GM18867 (cell line): Measurements from ENCODE around the gene BTBD9.
"Not testable (repeated sequence)": the region's sequence is repeated elsewhere in the genome, so short reads cannot be mapped to it uniquely, and the experiment has no call there.

Experiments
- ATAC-seq: cut with Tn5 transposase; IDR thresholded peaks from one replicate; pipeline ENCODE4 v1.9.1; 2021; ENCODE audit warnings: mild to moderate bottlenecking, moderate library complexity; ENCODE audit not compliant: unreplicated experiment

The BTBD9 gene

DNA sequence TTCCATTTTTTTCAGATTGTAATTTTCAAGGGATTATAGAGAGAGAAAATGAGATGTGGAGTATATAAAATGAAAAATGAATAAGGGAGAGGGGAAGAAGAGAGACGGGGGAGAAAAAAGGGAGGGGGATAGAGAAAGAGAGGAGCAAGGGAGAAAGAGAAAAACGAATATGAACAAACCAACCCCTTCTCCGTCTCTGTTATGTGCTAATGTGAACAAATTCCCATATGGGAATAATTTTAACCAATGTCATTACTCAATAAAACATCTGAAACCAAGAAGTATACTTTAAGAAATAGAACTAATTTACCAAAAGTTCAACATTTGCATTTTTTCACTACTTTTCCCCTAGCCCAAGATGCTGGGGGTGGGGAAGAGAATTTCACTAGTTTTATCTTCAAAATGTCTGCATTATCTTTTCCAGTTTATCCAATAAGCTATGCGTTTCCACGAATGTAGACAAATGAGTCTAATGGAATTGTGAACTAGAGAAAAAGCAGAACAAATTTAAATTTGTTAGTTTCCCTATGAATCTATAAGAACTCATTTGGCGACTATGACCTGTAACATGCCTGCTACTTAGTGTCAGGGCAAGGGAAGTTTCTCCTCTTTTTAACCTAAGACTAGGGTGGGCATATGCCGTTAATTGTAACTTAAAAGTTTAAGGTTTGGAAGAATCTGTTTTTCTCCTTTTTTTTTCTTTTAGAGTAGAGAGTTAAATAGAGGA, 286.3 kb downstream of the BTBD9 start:
- ATAC-seq: no peak

DNA sequence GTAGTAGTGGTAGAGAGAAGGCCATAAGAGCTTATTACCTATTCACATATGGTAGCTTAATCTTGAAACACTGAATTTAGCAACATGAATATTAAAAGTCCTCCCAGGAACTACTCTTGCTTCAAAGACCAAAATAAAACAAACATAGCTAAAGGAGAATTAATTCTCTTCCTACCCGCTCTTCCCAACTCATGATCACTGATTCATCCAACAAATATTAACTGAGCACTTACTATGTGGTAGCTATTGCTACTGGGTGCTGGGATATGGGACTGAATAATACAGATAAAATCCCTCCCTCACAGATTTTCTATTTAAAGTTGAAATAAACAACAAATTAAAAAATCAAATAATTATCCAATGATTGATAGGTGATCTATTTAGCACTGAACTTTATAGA, 287.1 kb downstream of the BTBD9 start:
- ATAC-seq: no peak

- no peak for ATAC-seq
These were observed 288.8 kb downstream of the BTBD9 start for GRCh38 chr6:38350942-38351341.

DNA sequence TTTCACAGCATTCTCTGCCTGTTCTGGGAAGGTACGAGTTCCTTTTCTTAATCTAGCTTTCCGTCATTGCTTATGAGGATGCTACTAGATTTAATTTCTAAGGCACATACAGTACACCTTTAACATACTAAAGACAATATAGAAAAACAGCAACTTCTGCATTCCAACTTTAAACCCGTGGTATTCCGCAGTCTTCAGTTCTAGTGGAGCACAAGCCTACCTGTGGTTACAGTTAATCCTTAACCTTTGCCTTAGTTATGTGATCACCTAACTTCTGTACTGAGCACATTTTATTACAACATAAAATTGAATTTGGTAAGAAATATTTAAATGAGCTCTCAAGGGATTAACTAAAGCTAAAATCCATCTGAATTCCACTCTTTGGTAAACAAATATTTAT, 289.5 kb downstream of the BTBD9 start:
- ATAC-seq: no peak

DNA sequence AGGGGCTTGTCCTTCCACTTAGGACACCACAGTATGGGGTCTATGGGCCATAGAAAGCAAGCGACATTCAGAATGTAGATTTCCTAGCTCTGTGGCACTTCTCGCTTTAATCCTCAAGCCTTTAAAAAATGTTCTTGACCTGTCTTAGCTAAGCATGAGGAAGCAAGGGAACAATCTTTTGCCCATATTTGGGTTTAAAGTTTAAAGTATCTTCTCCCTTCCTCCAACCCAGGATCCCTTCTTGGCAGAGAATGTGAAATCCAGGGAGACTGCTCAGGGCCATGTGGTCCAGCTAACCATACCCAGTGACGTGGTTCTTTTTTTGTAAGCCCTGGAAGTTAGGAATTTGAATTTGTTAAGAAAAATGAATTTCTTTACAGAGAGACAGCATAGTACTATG, 289.9 kb downstream of the BTBD9 start:
- no peak for ATAC-seq

- no peak for ATAC-seq
These were observed 290.5 kb downstream of the BTBD9 start for GRCh38 chr6:38349221-38349620.

- ATAC-seq: no peak
These were observed 291.4 kb downstream of the BTBD9 start for GRCh38 chr6:38348371-38348770.

GRCh38 chr6:38347829-38348228, 291.9 kb downstream of the BTBD9 start:
- ATAC-seq: not testable (repeated sequence)

GRCh38 chr6:38346291-38347079, 293.2 kb downstream of the BTBD9 start:
- no peak for ATAC-seq

- no peak for ATAC-seq
These were observed 294.1 kb downstream of the BTBD9 start for GRCh38 chr6:38345586-38345985.

GRCh38 chr6:38341496-38341895, 298.2 kb downstream of the BTBD9 start:
- ATAC-seq: no peak

DNA sequence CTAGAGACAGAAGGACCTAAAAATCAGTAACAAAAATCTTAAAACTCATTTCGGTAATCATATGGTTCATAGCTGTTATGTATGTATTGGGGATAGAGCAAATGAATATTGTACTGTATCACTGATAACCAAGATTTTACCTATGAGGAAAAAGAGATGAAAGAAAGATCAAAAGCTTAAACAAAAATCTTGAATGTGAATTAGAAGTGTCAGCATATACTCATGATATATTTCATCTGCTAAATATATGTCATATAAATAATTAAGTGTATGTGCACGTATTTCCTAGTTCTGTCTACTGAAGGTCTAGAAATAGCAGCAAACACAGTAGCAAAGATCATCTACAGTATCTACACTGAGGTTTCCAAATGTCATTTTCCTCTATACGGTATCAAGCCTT, 299.8 kb downstream of the BTBD9 start:
- no peak for ATAC-seq

GRCh38 chr6:38337819-38338465, 301.8 kb downstream of the BTBD9 start:
- no peak for ATAC-seq

DNA sequence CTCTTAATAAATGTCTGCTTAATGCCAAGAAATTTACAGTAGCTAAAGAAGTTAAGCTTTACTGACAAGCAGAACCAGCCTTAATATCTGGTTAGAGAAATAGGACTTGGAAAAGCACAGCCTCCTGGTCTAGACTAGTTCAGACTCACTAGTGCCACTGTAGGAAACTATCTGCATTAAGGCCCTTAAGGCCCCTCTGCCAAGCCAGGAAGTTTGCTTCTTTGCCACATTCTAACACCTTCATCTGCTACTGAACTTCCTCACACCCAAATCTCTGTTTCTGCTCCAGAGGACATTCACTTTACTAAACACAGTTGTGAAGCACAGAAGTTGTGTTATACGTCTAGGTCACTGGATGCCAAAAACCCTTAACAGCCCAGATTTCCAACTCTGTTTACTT, 302.8 kb downstream of the BTBD9 start:
- no peak for ATAC-seq

DNA sequence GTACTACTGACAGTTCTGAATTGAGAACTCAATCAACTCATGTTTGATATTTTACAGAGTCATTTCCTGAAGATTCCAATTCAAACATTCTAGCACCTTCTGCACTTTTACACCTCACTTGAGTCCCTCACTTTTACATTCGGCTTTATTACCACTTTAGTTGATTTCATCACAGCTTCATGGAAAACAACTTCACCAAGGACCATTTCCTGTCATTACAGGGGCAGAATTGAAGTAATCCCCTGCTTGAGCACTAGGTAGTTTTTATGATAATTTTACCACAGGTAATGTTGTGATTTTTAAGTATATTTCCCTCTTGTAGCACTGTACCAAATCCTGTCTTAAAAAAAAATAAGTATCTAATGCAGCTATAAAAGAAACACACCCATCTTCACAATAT, 312.9 kb downstream of the BTBD9 start:
- no peak for ATAC-seq

- ATAC-seq: no peak
These were observed 316.5 kb downstream of the BTBD9 start for GRCh38 chr6:38323216-38323615.

GRCh38 chr6:38322138-38322537, 317.6 kb downstream of the BTBD9 start:
- no peak for ATAC-seq

GRCh38 chr6:38320843-38321242, 318.9 kb downstream of the BTBD9 start:
- peak; percentile 72 for ATAC-seq

DNA sequence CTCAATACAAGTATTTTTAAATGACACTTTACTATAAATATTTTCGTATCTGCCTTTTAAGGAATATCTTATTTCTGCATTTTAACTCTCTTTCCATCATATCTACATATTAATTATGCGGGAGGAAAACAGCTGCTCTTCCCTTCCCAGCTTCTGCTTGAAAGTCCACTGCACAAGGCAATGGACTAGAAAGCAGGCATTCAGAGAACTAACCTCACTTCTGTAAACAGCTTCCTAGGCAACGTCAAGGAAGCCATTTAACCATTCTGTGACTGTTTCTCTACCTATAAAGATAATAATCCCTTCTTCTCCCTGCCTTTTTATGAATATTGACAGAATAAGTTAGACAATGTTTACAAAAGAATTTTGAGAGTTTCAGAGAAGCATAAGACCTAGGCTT, 319.4 kb downstream of the BTBD9 start:
- no peak for ATAC-seq

DNA sequence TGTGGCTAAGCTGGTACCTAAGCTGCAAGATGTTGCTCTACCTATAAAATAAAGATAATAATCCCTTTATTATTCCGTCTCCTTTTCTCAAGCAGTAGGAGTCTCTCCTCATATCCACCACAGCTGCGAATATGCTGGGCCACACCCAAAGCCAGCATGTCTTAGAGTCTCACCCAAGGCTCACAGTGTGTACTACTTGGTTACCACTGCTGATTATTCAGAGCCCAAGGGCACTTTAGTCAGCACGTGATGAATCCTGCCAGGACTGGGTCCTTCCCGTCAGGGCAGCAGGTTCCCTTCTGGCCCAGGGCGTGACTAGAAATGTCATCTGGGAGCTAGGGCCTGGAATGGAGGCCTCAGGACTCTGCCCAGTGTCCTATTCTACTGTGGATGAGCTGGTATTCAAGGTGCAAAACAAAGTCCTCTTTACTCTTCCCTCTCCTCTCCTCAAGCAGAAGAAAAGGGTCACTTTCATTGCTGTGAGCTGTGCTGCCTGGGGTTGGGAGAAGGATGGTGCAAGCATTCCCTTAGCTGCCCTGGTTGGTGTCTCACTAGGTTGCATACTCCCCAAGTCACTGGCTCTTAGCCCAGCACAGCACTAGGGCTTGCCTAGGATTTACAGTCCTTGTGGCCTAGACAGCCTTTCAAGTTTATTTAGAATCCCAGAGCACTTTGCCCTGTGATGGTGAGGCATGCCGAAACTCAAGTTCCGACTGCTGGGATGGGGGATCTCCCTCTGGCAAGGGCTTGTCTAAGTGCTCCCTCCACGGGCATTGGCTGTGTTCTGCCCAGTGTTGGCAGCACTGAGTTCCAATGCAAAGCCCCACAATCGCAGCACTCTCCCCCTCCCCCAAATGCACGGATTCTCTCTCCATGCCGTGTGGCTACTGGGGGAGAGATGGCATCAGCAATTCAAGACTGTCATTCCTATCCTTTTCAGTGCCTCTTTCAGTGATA, 320.2 kb downstream of the BTBD9 start:
- no peak for ATAC-seq
